ENCODE data around the gene DUSP14. TPM values are rescaled to one million over a fixed set of nuclear protein-coding genes. Genes with fewer than 3 reads are reported as not detected.

DUSP14 gene
- total and polyA plus RNA-seq, 9 of the 15 experiments (the other 6 are each of a cell fraction or from before 2014, with no cell fraction given): 20.2 to 74.0 (median 31.8) TPM

DNA sequence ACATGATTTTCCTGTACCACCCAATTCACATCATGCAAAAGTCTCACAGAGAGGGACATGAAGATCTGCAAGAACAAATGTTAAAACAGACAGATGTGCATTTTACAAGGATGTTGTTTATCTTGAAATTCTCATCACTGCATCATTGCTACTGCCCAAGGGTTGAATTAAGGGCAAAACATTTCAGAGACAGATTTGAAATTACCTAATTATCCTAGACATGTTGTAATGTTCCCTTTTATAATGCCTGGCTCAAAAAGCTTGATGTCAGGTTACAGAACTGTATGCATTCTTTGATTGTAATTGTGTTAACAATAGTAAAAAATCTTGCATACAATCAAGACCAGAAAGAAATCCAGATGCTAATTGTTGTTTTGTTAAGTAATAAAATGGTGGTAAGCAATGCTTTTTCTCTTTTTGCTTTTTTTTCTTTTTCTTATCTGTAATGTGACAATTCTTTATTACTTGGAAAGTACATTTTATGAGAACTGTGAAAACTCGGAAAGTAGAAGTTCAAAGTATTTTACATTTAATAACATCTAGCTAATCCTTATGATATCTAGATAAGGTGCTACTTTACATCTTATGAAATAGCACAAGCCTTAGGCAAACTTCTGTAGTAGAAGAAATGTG, 3.6 kb upstream of the DUSP14 start:
- POLR2A ChIA-PET: no interaction called here
- intact Hi-C loops (cut with micrococcal nuclease): loop anchor here (5.0 kb wide), 1 partner anchor 79 kb away; the partner anchor contains the start of genes ACACA and TADA2A
- Histone ChIP-seq H3K4me3 (no peak overlapping the region), H2AFZ (ENCODE audit: low read depth, low read length) (no peak overlapping the region), H4K20me1 (replicated peaks; ENCODE audit: control insufficient read depth, insufficient read depth, low read length) (no peaks in the 10 kb centered on the region), H3K9me3 (replicated peaks; ENCODE audit: control insufficient read depth, insufficient read depth, low read depth, low read length) (no peaks in the 10 kb centered on the region), H3K4me2 (ENCODE audit: insufficient read depth, low read length) (no peak overlapping the region), H3K9me1 (ENCODE audit: control insufficient read depth, insufficient read depth, low read length) (no peaks in the 10 kb centered on the region), H3K36me3 (ENCODE audit: control insufficient read depth, insufficient read depth, low read length) (no peaks in the 10 kb centered on the region), H3K27ac (ENCODE audit: extremely low read depth, low read depth, low read length) (no peak overlapping the region), H3K27me3 (ENCODE audit: control insufficient read depth in 2 of 2, insufficient read depth in 2 of 2, low read length in 2 of 2) (no peaks in the 10 kb centered on the region), H3K4me1 (replicated peaks in 1 of 2; ENCODE audit: control insufficient read depth in 2 of 2, insufficient read depth in 2 of 2, low read length in 2 of 2) (peaks cover 16 to 23% of the 10 kb centered on the region in 2 experiments; a peak in 4 of 5 replicates), H3K79me2 (ENCODE audit: control insufficient read depth, insufficient read depth, low read length) (peaks cover 11% of the 10 kb centered on the region), H3K9ac (ENCODE audit: insufficient read depth in 1 of 2, low read depth in 2 of 2, low read length in 2 of 2) (no peak overlapping the region)
- WGBS (ENCODE audit: insufficient coverage, low coverage, missing lambda C conversion rate): 36% methylated on average over 1 of the region's 1 CpG
- CTCF ChIA-PET (ENCODE audit: low intra/inter-chr PET ratio): no interaction called here
- in situ Hi-C loops (cut with MboI): no loop called here
- ATAC-seq: no peak
- no peak for FAIRE-seq
- no TSS peak for BruUV-seq (replicated peaks)
- no peak for DNase-seq (ENCODE audit: extremely low read depth in 1 of 4, low spot score in 3 of 4)
- no peak for TF ChIP-seq TARDBP (IDR thresholded peaks at IDR 0.05)
- TF ChIP-seq ZNF584 (CRISPR knock-in tag; IDR thresholded peaks at IDR 0.05; ENCODE audit: low read depth): no peak
- TF ChIP-seq RBM17 (IDR thresholded peaks at IDR 0.05; ENCODE audit: borderline replicate concordance, low read depth, low read length): no peak
- TF ChIP-seq ZNF140 (CRISPR knock-in tag; IDR thresholded peaks at IDR 0.05): no peak
- no peak for TF ChIP-seq MED1 (CRISPR knock-in tag; IDR thresholded peaks at IDR 0.05; ENCODE audit: borderline replicate concordance)
- TF ChIP-seq CREB3L1 (IDR thresholded peaks at IDR 0.05; ENCODE audit: borderline replicate concordance, low read depth): no peak
- no peak for TF ChIP-seq POLR2A (conservative IDR thresholded peaks at IDR 0.05)
- no peak for TF ChIP-seq THRB (CRISPR knock-in tag; conservative IDR thresholded peaks at IDR 0.05)
- TF ChIP-seq, protein P1, sequence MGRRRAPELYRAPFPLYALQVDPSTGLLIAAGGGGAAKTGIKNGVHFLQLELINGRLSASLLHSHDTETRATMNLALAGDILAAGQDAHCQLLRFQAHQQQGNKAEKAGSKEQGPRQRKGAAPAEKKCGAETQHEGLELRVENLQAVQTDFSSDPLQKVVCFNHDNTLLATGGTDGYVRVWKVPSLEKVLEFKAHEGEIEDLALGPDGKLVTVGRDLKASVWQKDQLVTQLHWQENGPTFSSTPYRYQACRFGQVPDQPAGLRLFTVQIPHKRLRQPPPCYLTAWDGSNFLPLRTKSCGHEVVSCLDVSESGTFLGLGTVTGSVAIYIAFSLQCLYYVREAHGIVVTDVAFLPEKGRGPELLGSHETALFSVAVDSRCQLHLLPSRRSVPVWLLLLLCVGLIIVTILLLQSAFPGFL (CRISPR knock-in tag; IDR thresholded peaks at IDR 0.05): no peak
- no peak for TF ChIP-seq ZNF121 (CRISPR knock-in tag; conservative IDR thresholded peaks at IDR 0.05)
- no peak for TF ChIP-seq KLF6 (CRISPR knock-in tag; IDR thresholded peaks at IDR 0.05; ENCODE audit: borderline replicate concordance)
- TF ChIP-seq HMGN3 (IDR thresholded peaks at IDR 0.05; ENCODE audit: borderline replicate concordance, extremely low read depth, insufficient read length, low read depth, low read length): no peak
- TF ChIP-seq ZNF695 (CRISPR knock-in tag; IDR thresholded peaks at IDR 0.05): no peak
- TF ChIP-seq JUN (IDR thresholded peaks at IDR 0.05; ENCODE audit: borderline replicate concordance, low read depth, low read length): no peak
- TF ChIP-seq JUN (CRISPR knock-in tag; IDR thresholded peaks at IDR 0.05; ENCODE audit: borderline replicate concordance): no peak
- TF ChIP-seq RBM25 (IDR thresholded peaks at IDR 0.05; ENCODE audit: low read depth, low read length, severe bottlenecking): no peak
- no peak for TF ChIP-seq RBBP5 (IDR thresholded peaks at IDR 0.05; ENCODE audit: borderline replicate concordance, insufficient read depth, low read length, poor library complexity, severe bottlenecking)
- TF ChIP-seq ZNF589 (CRISPR knock-in tag; IDR thresholded peaks at IDR 0.05; ENCODE audit: low read depth): no peak
